SH-SY5Y (cell line): Measurements from ENCODE around the gene ZNF492.

Source experiments
- GATA2 ChIP-seq: IDR thresholded peaks from 2 replicates; pipeline ENCODE4 v1.6.1; 2011; ENCODE audit warnings: mild to moderate bottlenecking, low read depth, low read length
- GATA3 ChIP-seq: IDR thresholded peaks from 2 replicates; pipeline ENCODE4 v1.6.1; 2011; ENCODE audit warnings: low read depth, mild to moderate bottlenecking, low read length, moderate library complexity

ZNF492 gene

GRCh38 chr19:22607653-22608430, 26.3 kb upstream of the ZNF492 start:
- TF ChIP-seq GATA3 (no peak), GATA2 (no peak)

GRCh38 chr19:22608441-22608840, 25.7 kb upstream of the ZNF492 start:
- TF ChIP-seq GATA2 (no peak), GATA3 (no peak)

- TF ChIP-seq GATA2 (no peak), GATA3 (no peak)
Measured at GRCh38 chr19:22609630-22610029, 24.5 kb upstream of the ZNF492 start.

GRCh38 chr19:22610121-22610520, 24.0 kb upstream of the ZNF492 start:
- TF ChIP-seq GATA2 (no peak), GATA3 (no peak)

- TF ChIP-seq GATA2 (no peak), GATA3 (no peak)
Measured at GRCh38 chr19:22612316-22612715, 21.8 kb upstream of the ZNF492 start.

GRCh38 chr19:22616659-22617058, 17.5 kb upstream of the ZNF492 start:
- no peak for TF ChIP-seq GATA3
- TF ChIP-seq GATA2: no peak

- TF ChIP-seq GATA2 (no peak), GATA3 (no peak)
Measured at GRCh38 chr19:22617614-22618320, 16.4 kb upstream of the ZNF492 start.

- no peak for TF ChIP-seq GATA2
- no peak for TF ChIP-seq GATA3
Measured at GRCh38 chr19:22619371-22619770, 14.8 kb upstream of the ZNF492 start.

GRCh38 chr19:22619932-22620331, 14.2 kb upstream of the ZNF492 start:
- TF ChIP-seq GATA3 (no peak), GATA2 (no peak)

GRCh38 chr19:22620401-22620800, 13.7 kb upstream of the ZNF492 start:
- no peak for TF ChIP-seq GATA3
- TF ChIP-seq GATA2: no peak

- TF ChIP-seq GATA3 (no peak), GATA2 (no peak)
Measured at GRCh38 chr19:22620912-22621311, 13.2 kb upstream of the ZNF492 start.

GRCh38 chr19:22622020-22622419, 12.1 kb upstream of the ZNF492 start:
- TF ChIP-seq GATA3 (no peak), GATA2 (no peak)

- TF ChIP-seq GATA3 (no peak), GATA2 (no peak)
Measured at GRCh38 chr19:22622901-22623840, 11.0 kb upstream of the ZNF492 start.

- TF ChIP-seq GATA3: no peak
- no peak for TF ChIP-seq GATA2
Measured at GRCh38 chr19:22623841-22624221, 10.3 kb upstream of the ZNF492 start.
